Activated CD4-positive, alpha-beta T cell treated with anti-CD3 and anti-CD28 coated beads, Interleukin-10, Interleukin-2, amounts not matched to agents 100 ng/mL and 50 ng/mL, durations not matched to agents 16 hours and 8 hours (primary cell): Measurements from ENCODE around the gene PHEX.
A peak's percentile ranks its signal among the peaks of the same experiment; 100 is the strongest.

Experiments used
- DNase-seq: peaks from one replicate; pipeline ENCODE4 v3.0.0-alpha.2; 2020

Gene PHEX

GRCh38 chrX:22159071-22159470 is 126.9 kb downstream of the PHEX start:
- DNase-seq: no peak

GRCh38 chrX:22163326-22163725 is 131.2 kb downstream of the PHEX start:
- DNase-seq: no peak

GRCh38 chrX:22164770-22165388 is 132.8 kb downstream of the PHEX start:
- DNase-seq: no peak

GRCh38 chrX:22165732-22166457 is 133.8 kb downstream of the PHEX start:
- no peak for DNase-seq

GRCh38 chrX:22171287-22172060 is 139.3 kb downstream of the PHEX start:
- peak; percentile 8 for DNase-seq

- DNase-seq: no peak
Measured at GRCh38 chrX:22173966-22174365, 141.8 kb downstream of the PHEX start.

GRCh38 chrX:22177950-22178515 is 145.9 kb downstream of the PHEX start:
- no peak for DNase-seq

GRCh38 chrX:22184096-22184495 is 152.0 kb downstream of the PHEX start:
- no peak for DNase-seq

GRCh38 chrX:22186165-22186564 is 154.0 kb downstream of the PHEX start:
- peak; percentile 5 for DNase-seq

- DNase-seq: peak; percentile 69
Measured at GRCh38 chrX:22192419-22193060, 160.4 kb downstream of the PHEX start.

- DNase-seq: no peak
Measured at GRCh38 chrX:22193851-22194659, 161.9 kb downstream of the PHEX start.

- no peak for DNase-seq
Measured at GRCh38 chrX:22194660-22194945, 162.5 kb downstream of the PHEX start.

GRCh38 chrX:22196149-22196548 is 164.0 kb downstream of the PHEX start:
- no peak for DNase-seq

GRCh38 chrX:22202251-22202650 is 170.1 kb downstream of the PHEX start:
- DNase-seq: no peak

- DNase-seq: no peak
Measured at GRCh38 chrX:22203186-22203585, 171.1 kb downstream of the PHEX start.

GRCh38 chrX:22206781-22207180 is 174.7 kb downstream of the PHEX start:
- DNase-seq: no peak

- no peak for DNase-seq
Measured at GRCh38 chrX:22220941-22221340, 188.8 kb downstream of the PHEX start.

GRCh38 chrX:22234380-22234779 is 202.3 kb downstream of the PHEX start:
- DNase-seq: no peak

- no peak for DNase-seq
Measured at GRCh38 chrX:22237479-22237878, 205.4 kb downstream of the PHEX start.

GRCh38 chrX:22246620-22247019 is 214.5 kb downstream of the PHEX start:
- no peak for DNase-seq

GRCh38 chrX:22247169-22247568 is 215.0 kb downstream of the PHEX start:
- no peak for DNase-seq

- DNase-seq: no peak
Measured at GRCh38 chrX:22248401-22248800, 216.3 kb downstream of the PHEX start.
